A172 (cell line): ENCODE measurements around the gene TTC28. TPM values are rescaled to one million over a fixed set of nuclear protein-coding genes. Genes with fewer than 3 reads are reported as not detected.
A peak's percentile ranks its signal among the peaks of the same experiment; 100 is the strongest.
"Not testable (repeated sequence)": the region's sequence is repeated elsewhere in the genome, so short reads cannot be mapped to it uniquely, and the experiment has no call there.

Source experiments
- DNase-seq: peaks from one replicate; pipeline ENCODE4 v3.0.0-alpha.2; 2015; ENCODE audit warnings: low spot score
- total RNA-seq: library from RNA; depleted of rRNA; stranded (reverse); fragments of >200 nt; shearing (Covaris generic); gene quantifications from 2 replicates; pipeline ENCODE4 v1.2.3, GENCODE V29; 2014

Gene TTC28
- total RNA-seq, 1 experiment from 2014 or later, result 0.45 TPM

- no peak for DNase-seq
These were observed 314.3 kb downstream of the TTC28 start for GRCh38 chr22:28365371-28365770.

GRCh38 chr22:28364105-28364504, 315.5 kb downstream of the TTC28 start:
- DNase-seq, result not testable (repeated sequence)

GRCh38 chr22:28360939-28361338, 318.7 kb downstream of the TTC28 start:
- DNase-seq, result no peak

- DNase-seq, result no peak
These were observed 321.3 kb downstream of the TTC28 start for GRCh38 chr22:28358312-28358711.

- no peak for DNase-seq
These were observed 322.4 kb downstream of the TTC28 start for GRCh38 chr22:28357193-28357592.

GRCh38 chr22:28351476-28351875, 328.2 kb downstream of the TTC28 start:
- no peak for DNase-seq

GRCh38 chr22:28348613-28349609, 330.7 kb downstream of the TTC28 start:
- DNase-seq, result no peak

GRCh38 chr22:28346308-28346707, 333.3 kb downstream of the TTC28 start:
- no peak for DNase-seq

- no peak for DNase-seq
These were observed 334.5 kb downstream of the TTC28 start for GRCh38 chr22:28344918-28345703.

- DNase-seq, result peak; percentile 46
These were observed 338.6 kb downstream of the TTC28 start for GRCh38 chr22:28341001-28341400.

GRCh38 chr22:28333088-28333487, 346.6 kb downstream of the TTC28 start:
- DNase-seq, result no peak

GRCh38 chr22:28332410-28332809, 347.2 kb downstream of the TTC28 start:
- no peak for DNase-seq

- DNase-seq, result no peak
These were observed 347.9 kb downstream of the TTC28 start for GRCh38 chr22:28331695-28332094.

GRCh38 chr22:28329186-28330073, 350.2 kb downstream of the TTC28 start:
- no peak for DNase-seq

- DNase-seq, result no peak
These were observed 350.9 kb downstream of the TTC28 start for GRCh38 chr22:28328756-28329155.

- no peak for DNase-seq
These were observed 363.6 kb downstream of the TTC28 start for GRCh38 chr22:28316014-28316413.

- DNase-seq, result no peak
These were observed 364.7 kb downstream of the TTC28 start for GRCh38 chr22:28314959-28315358.

GRCh38 chr22:28310299-28310698, 369.3 kb downstream of the TTC28 start:
- no peak for DNase-seq

GRCh38 chr22:28299753-28300152, 379.9 kb downstream of the TTC28 start:
- DNase-seq, result no peak

- DNase-seq, result no peak
These were observed 380.3 kb downstream of the TTC28 start for GRCh38 chr22:28299309-28299708.

GRCh38 chr22:28297504-28297903, 382.1 kb downstream of the TTC28 start:
- DNase-seq, result no peak

GRCh38 chr22:28296452-28296851, 383.2 kb downstream of the TTC28 start:
- no peak for DNase-seq
